ENCODE data around the gene CDHR3. TPM values are rescaled to one million over a fixed set of nuclear protein-coding genes. Genes with fewer than 3 reads are reported as not detected.

The CDHR3 gene
- total and polyA plus RNA-seq, 9 of the 15 experiments (the other 6 are each of a cell fraction or from before 2014, with no cell fraction given) = 0.03 to 0.66 (median 0.24) TPM; not detected in 1

- 0 out of 2 replicates have a peak, but pooled peaks have one; percentile 48 for TF ChIP-seq PML (IDR thresholded peaks at IDR 0.05; ENCODE audit: low read length)
- TF ChIP-seq ZFP30 (CRISPR knock-in tag; IDR thresholded peaks at IDR 0.05; ENCODE audit: borderline replicate concordance) = no peak
- TF ChIP-seq BRF1 (IDR thresholded peaks at IDR 0.05; ENCODE audit: borderline replicate concordance, extremely low read depth, insufficient read length) = no peak
- TF ChIP-seq GATAD2A (IDR thresholded peaks at IDR 0.05) = no peak
- TF ChIP-seq MGA (IDR thresholded peaks at IDR 0.05) = no peak
- no peak for TF ChIP-seq ZNF436 (CRISPR knock-in tag; IDR thresholded peaks at IDR 0.05)
- TF ChIP-seq ZNF778 (CRISPR knock-in tag; IDR thresholded peaks at IDR 0.05) = no peak
- no peak for TF ChIP-seq GTF2E2 (tag; IDR thresholded peaks at IDR 0.05)
- TF ChIP-seq POLR2G (IDR thresholded peaks at IDR 0.05; ENCODE audit: low read depth, low read length) = no peak
- TF ChIP-seq NCOA6 (IDR thresholded peaks at IDR 0.05) = no peak
Measured at GRCh38 chr7:106015381-106016218, 52.5 kb downstream of the CDHR3 start (continued).

Measured in K562 (cell line).